ENCODE data around the gene FAM199X. TPM values are rescaled to one million over a fixed set of nuclear protein-coding genes. Genes with fewer than 3 reads are reported as not detected.

FAM199X gene
- 7.1 to 20.0 TPM (median 18.0 TPM) in 5 replicates for total RNA-seq (2022; extraction: Qiagen RNA extraction; ENCODE audit: low read depth)

GRCh38 chrX:104165894-104166734, at the start of gene FAM199X:
FAM199X (plus strand) TSS chrX:104166453; CDS start chrX:104166786, 333 bp downstream.

GRCh38 chrX:104156630-104157529, 9.4 kb upstream of the FAM199X start, which contains the start of gene SLC25A53:
SLC25A53 (minus strand) TSS chrX:104157009; CDS start chrX:104105257, 51,752 bp downstream.

Other genes with a start within 250 kb of the FAM199X start
- gene TMSB15B, start 203.8 kb upstream of the FAM199X start, total RNA-seq (2022; extraction: Qiagen RNA extraction; ENCODE audit: low read depth), result 4.5 to 6.8 TPM (median 4.9 TPM) in 5 replicates
- gene H2BW1, start 152.7 kb upstream of the FAM199X start, total RNA-seq (2022; extraction: Qiagen RNA extraction; ENCODE audit: low read depth), result not detected in 5 replicates
- not detected in 5 replicates for gene H2BW2, start 126.5 kb upstream of the FAM199X start, total RNA-seq (2022; extraction: Qiagen RNA extraction; ENCODE audit: low read depth)
- 0.07 to 0.47 TPM (median 0.23 TPM) in 4 of 5 replicates, not detected in the other for gene TMSB15C, start 90.2 kb upstream of the FAM199X start, total RNA-seq (2022; extraction: Qiagen RNA extraction; ENCODE audit: low read depth)
- 0.08 to 0.25 TPM (median 0.15 TPM) in 3 of 5 replicates, not detected in the others for gene ZCCHC18, start 53.9 kb upstream of the FAM199X start, total RNA-seq (2022; extraction: Qiagen RNA extraction; ENCODE audit: low read depth)
- gene SLC25A53, start 9.4 kb upstream of the FAM199X start, total RNA-seq (2022; extraction: Qiagen RNA extraction; ENCODE audit: low read depth), result 3.5 to 5.0 TPM (median 4.6 TPM) in 5 replicates
- gene ESX1, start 88.5 kb downstream of the FAM199X start, total RNA-seq (2022; extraction: Qiagen RNA extraction; ENCODE audit: low read depth), result 0.08 TPM in 1 of 5 replicates, not detected in the others